NT2/D1 (cell line): ENCODE results near the gene TLE6.
A peak's percentile ranks its signal among the peaks of the same experiment; 100 is the strongest.

ENCODE experiments used
- DNase-seq: peaks from one replicate; pipeline ENCODE4 v3.0.0-alpha.2; 2011; ENCODE audit warnings: low read depth, low spot score
- H3K27me3 ChIP-seq: 2 replicates; pipeline ENCODE4 v1.6.0; 2011; ENCODE audit warnings: mild to moderate bottlenecking; ENCODE audit not compliant: insufficient read length, insufficient read depth
- H3K36me3 ChIP-seq: 2 replicates; pipeline ENCODE4 v1.6.1; 2011; ENCODE audit warnings: mild to moderate bottlenecking, low read length, mixed read lengths; ENCODE audit not compliant: insufficient read depth, insufficient read length
- H3K4me1 ChIP-seq: 2 replicates; pipeline ENCODE4 v1.5.1; 2011; ENCODE audit not compliant: insufficient read depth, insufficient read length
- H3K4me3 ChIP-seq: 2 replicates; pipeline ENCODE4 v1.5.1; 2011; ENCODE audit warnings: low read depth; ENCODE audit not compliant: insufficient read length
- H3K9ac ChIP-seq: 2 replicates; pipeline ENCODE4 v1.6.0; 2011; ENCODE audit warnings: low read depth; ENCODE audit not compliant: insufficient read length
- H3K9me3 ChIP-seq: 2 replicates; pipeline ENCODE4 v1.5.1; 2011; ENCODE audit warnings: mild to moderate bottlenecking, low read length; ENCODE audit not compliant: insufficient read depth
- SUZ12 ChIP-seq: IDR thresholded peaks from 2 replicates; pipeline ENCODE4 v1.6.1; 2011; ENCODE audit not compliant: insufficient read length, insufficient read depth; ENCODE audit errors: extremely low read depth
- YY1 ChIP-seq: IDR thresholded peaks from 2 replicates; pipeline ENCODE4 v1.6.1; 2011; ENCODE audit not compliant: insufficient read length, insufficient read depth
- ZNF274 ChIP-seq: IDR thresholded peaks from 2 replicates; pipeline ENCODE4 v1.6.1; 2011; ENCODE audit warnings: mild to moderate bottlenecking, low read depth, low read length

Gene TLE6

GRCh38 chr19:2977746-2978138, 378 bp downstream of the TLE6 start:
- Histone ChIP-seq H3K4me1 (peaks cover 18% of the 10 kb centered on the region), H3K9ac (peak overlapping the region; percentile 50), H3K4me3 (no peak overlapping the region), H3K27me3 (peaks cover 96% of the 10 kb centered on the region), H3K36me3 (no peaks in the 10 kb centered on the region), H3K9me3 (no peaks in the 10 kb centered on the region)
- DNase-seq = no peak
- TF ChIP-seq ZNF274 (no peak), YY1 (no peak)

- Histone ChIP-seq H3K4me1 (peaks cover 20% of the 10 kb centered on the region), H3K4me3 (no peak overlapping the region), H3K9me3 (no peaks in the 10 kb centered on the region), H3K27me3 (peaks cover 96% of the 10 kb centered on the region), H3K9ac (no peak overlapping the region), H3K36me3 (no peaks in the 10 kb centered on the region)
- TF ChIP-seq ZNF274 = no peak
- no peak for DNase-seq
These were observed 903 bp downstream of the TLE6 start for GRCh38 chr19:2978166-2978767.

GRCh38 chr19:2978772-2979171, 1.4 kb downstream of the TLE6 start:
- H3K27me3 ChIP-seq = peaks cover 96% of the 10 kb centered on the region
- peaks cover 22% of the 10 kb centered on the region for H3K4me1 ChIP-seq
- H3K9me3 ChIP-seq = no peaks in the 10 kb centered on the region
- no peak overlapping the region for H3K9ac ChIP-seq
- TF ChIP-seq SUZ12 (no peak), ZNF274 (no peak), YY1 (no peak)
- no peaks in the 10 kb centered on the region for H3K36me3 ChIP-seq
- H3K4me3 ChIP-seq = no peak overlapping the region
- DNase-seq = no peak

- Histone ChIP-seq H3K9ac (no peak overlapping the region), H3K4me3 (no peak overlapping the region), H3K36me3 (no peaks in the 10 kb centered on the region), H3K27me3 (peaks cover 92% of the 10 kb centered on the region), H3K9me3 (no peaks in the 10 kb centered on the region), H3K4me1 (peaks cover 20% of the 10 kb centered on the region)
- no peak for DNase-seq
- no peak for TF ChIP-seq YY1
- no peak for TF ChIP-seq ZNF274
- TF ChIP-seq SUZ12 = no peak
These were observed 4.5 kb downstream of the TLE6 start for GRCh38 chr19:2981898-2982297.

GRCh38 chr19:2982561-2982960, 5.2 kb downstream of the TLE6 start:
- no peak overlapping the region for H3K9ac ChIP-seq
- H3K9me3 ChIP-seq = no peaks in the 10 kb centered on the region
- DNase-seq = no peak
- peaks cover 21% of the 10 kb centered on the region for H3K4me1 ChIP-seq
- TF ChIP-seq ZNF274 = no peak
- H3K36me3 ChIP-seq = no peaks in the 10 kb centered on the region
- H3K27me3 ChIP-seq = peaks cover 94% of the 10 kb centered on the region
- H3K4me3 ChIP-seq = no peak overlapping the region

GRCh38 chr19:2982983-2983350, 5.6 kb downstream of the TLE6 start:
- H3K4me1 ChIP-seq = peaks cover 22% of the 10 kb centered on the region
- H3K9me3 ChIP-seq = no peaks in the 10 kb centered on the region
- no peak overlapping the region for H3K4me3 ChIP-seq
- H3K9ac ChIP-seq = no peak overlapping the region
- DNase-seq = no peak
- peaks cover 94% of the 10 kb centered on the region for H3K27me3 ChIP-seq
- TF ChIP-seq YY1 (no peak), ZNF274 (no peak), SUZ12 (no peak)
- no peaks in the 10 kb centered on the region for H3K36me3 ChIP-seq

GRCh38 chr19:2983351-2984214, 6.2 kb downstream of the TLE6 start:
- Histone ChIP-seq H3K4me1 (peaks cover 20% of the 10 kb centered on the region), H3K9me3 (no peaks in the 10 kb centered on the region), H3K4me3 (no peak overlapping the region), H3K36me3 (no peaks in the 10 kb centered on the region), H3K27me3 (peaks cover 94% of the 10 kb centered on the region), H3K9ac (no peak overlapping the region)
- DNase-seq = peak; percentile 68
- TF ChIP-seq SUZ12 (peak; percentile 62), ZNF274 (no peak)
